H1 (cell line): ENCODE results near the gene ASPN. TPM values are rescaled to one million over a fixed set of nuclear protein-coding genes. Genes with fewer than 3 reads are reported as not detected.

Experiments
- CHD7 ChIP-seq: fragments of 300-600 bp; sonication (generic); IDR thresholded peaks from 2 replicates; pipeline ENCODE4 v1.7.1; 2012; ENCODE audit warnings: low read length, moderate library complexity, mild to moderate bottlenecking, inconsistent platforms; ENCODE audit not compliant: insufficient replicate concordance
- FOSL1 ChIP-seq: IDR thresholded peaks from 2 replicates; pipeline ENCODE4 v1.6.1; 2011; ENCODE audit warnings: mild to moderate bottlenecking, low read depth, low read length, moderate library complexity; ENCODE audit not compliant: insufficient read depth
- MAX ChIP-seq: IDR thresholded peaks from 2 replicates; pipeline ENCODE4 v1.6.1; 2012; ENCODE audit warnings: inconsistent platforms
- NANOG ChIP-seq: IDR thresholded peaks from 2 replicates; pipeline ENCODE4 v1.6.1; 2011; ENCODE audit warnings: low read length, low read depth, mild to moderate bottlenecking, inconsistent platforms; ENCODE audit not compliant: insufficient read depth, poor library complexity, severe bottlenecking
- POLR2AphosphoS5 ChIP-seq: IDR thresholded peaks from 2 replicates; pipeline ENCODE4 v1.6.1; 2011; ENCODE audit warnings: low read depth, low read length
- SP2 ChIP-seq: IDR thresholded peaks from 2 replicates; pipeline ENCODE4 v1.6.1; 2012; ENCODE audit warnings: mild to moderate bottlenecking, low read length, inconsistent platforms
- TAF7 ChIP-seq: optimal IDR thresholded peaks from 2 replicates; pipeline ENCODE3; 2011; ENCODE audit warnings: low read depth, mild to moderate bottlenecking, inconsistent platforms, low read length, moderate library complexity, borderline replicate concordance
- polyA plus RNA-seq, 7 experiments: library from polyadenylated mRNA; depleted of rRNA in 3 of 7; stranded (reverse) in 5 of 7; unstranded in 2 of 7; fragments of >200 nt in 5 of 7; fragments of 200-250 nt in 2 of 7; gene quantifications; 1 replicate in 5 of 7; 2 replicates in 1 of 7; 4 replicates in 1 of 7; pipeline versions ENCODE4 v1.2.1 to v1.2.3, GENCODE V29; 2011 to 2013; ENCODE audit warnings: missing spikeins in 2 of 7, mixed read lengths in 2 of 7
- total RNA-seq: library from RNA; stranded (reverse); fragmentation: NEBNext Ultra II Directional; extraction: Animal tissue kit (Norgen Biotek cat#: 25700); gene quantifications from 2 replicates; pipeline ENCODE4 v1.2.1, GENCODE V29; 2021

Gene ASPN
- total and polyA plus RNA-seq, 2 of the 8 experiments (the other 6 are each of a cell fraction or from before 2014, with no cell fraction given), result not detected

DNA sequence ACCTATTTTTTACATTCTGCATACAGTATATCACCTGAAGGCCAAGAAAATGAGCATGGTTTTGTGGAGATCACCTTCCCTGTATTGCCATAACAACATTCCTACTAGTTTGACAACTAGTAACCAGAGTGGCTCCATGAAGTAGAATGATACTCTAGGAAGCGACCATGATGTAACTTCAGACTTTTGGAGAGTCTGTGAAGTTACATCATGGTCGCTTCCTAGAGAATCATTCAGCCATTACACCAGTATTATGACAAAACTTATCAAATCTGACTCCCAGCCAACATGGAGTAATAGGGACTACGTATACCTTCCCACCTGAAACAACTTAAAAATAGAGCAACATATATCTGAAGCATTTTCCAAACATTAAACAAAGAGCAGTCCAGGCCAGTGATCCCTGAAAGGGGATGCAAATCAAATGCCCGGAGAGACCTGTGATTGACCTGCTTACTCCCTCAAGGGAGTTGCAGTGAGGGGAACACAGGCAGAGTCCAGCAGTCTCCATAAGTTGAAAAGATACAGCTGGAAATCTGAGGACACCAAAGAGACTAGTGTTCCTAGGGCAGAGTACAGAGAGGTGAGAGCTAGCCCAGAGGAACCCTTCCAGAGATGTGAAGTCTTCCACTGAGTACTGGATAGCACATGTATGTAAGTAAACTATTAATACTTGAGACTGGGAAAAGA, 45.7 kb upstream of the ASPN start (continued):
- TF ChIP-seq CHD7 (no peak), POLR2AphosphoS5 (no peak), SP2 (no peak), TAF7 (no peak), FOSL1 (no peak), NANOG (no peak), MAX (no peak)
